Activated CD4-positive, alpha-beta T cell treated with anti-CD3 and anti-CD28 coated beads, Interleukin-2, amount 10 ng/mL, durations not matched to agents 24 days and 14 days (primary cell): Measurements from ENCODE around the gene MKNK1. TPM values are rescaled to one million over a fixed set of nuclear protein-coding genes. Genes with fewer than 3 reads are reported as not detected.

ENCODE experiments used
- DNase-seq: peaks from one replicate; pipeline ENCODE4 v3.0.0; 2022
- H3K27ac Mint-ChIP-seq: one replicate; pipeline ENCODE4 v1.8.0; 2022; ENCODE audit warnings: mild to moderate bottlenecking, mixed read lengths
- H3K27me3 Mint-ChIP-seq: one replicate; pipeline ENCODE4 v1.8.0; 2022; ENCODE audit warnings: mixed read lengths
- H3K36me3 Mint-ChIP-seq: one replicate; pipeline ENCODE4 v1.8.0; 2022; ENCODE audit warnings: low read depth, mild to moderate bottlenecking, mixed read lengths
- H3K4me1 Mint-ChIP-seq: one replicate; pipeline ENCODE4 v1.8.0; 2021; ENCODE audit warnings: mixed read lengths
- H3K4me3 Mint-ChIP-seq: one replicate; pipeline ENCODE4 v1.8.0; 2022; ENCODE audit warnings: mild to moderate bottlenecking, moderate library complexity, mixed read lengths
- H3K9me3 Mint-ChIP-seq: one replicate; pipeline ENCODE4 v1.8.0; 2021; ENCODE audit warnings: mixed read lengths
- intact Hi-C: fragments of 100-400 bp; cut with micrococcal nuclease; formaldehyde crosslinking; loops from one replicate; pipeline ENCODE4 v1.15.1; 2023
- total RNA-seq: library from RNA; stranded (reverse); gene quantifications from 2 replicates; pipeline ENCODE4 v1.2.3, GENCODE V29; 2022

The MKNK1 gene
- total RNA-seq, 1 donor from 2014 or later, result 42.5 TPM

DNA sequence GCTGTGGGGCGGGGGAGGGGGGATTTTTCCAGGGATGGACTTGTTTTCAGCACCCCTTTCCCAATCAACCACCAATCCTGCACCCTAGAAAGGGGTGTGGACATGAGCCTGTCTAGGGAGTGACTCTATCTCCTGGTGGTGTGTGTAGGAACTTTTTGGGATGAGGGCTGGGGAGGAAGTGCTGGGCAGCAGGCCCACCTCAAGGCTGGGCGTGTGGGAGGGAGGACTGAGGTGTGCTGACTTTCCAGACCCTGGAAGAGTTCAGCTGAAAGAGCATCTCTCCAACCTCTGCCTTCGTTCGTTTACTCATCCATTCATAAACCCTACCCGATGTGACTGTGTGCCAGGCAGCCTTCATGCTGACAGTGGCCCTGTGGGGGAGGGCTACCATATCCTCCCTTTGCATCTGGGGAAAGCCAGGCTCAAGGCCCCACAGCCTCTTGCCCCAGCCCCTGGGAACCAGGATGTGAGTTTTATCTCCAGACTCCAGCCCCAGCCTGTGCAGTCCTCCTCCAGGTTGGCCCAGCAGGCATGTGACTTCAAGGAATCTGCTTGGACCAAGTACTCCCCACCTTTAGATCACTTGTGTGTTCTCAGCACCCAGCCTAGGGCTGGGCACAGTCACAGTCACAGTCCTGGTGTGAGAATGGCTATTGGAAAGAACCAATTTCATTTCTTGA, 59.4 kb downstream of the MKNK1 start:
- Mint-ChIP-seq H3K27me3 (peaks cover 53% of the 10 kb centered on the region), H3K27ac (no peak overlapping the region), H3K4me1 (peaks cover 13% of the 10 kb centered on the region), H3K4me3 (no peak overlapping the region), H3K36me3 (no peaks in the 10 kb centered on the region), H3K9me3 (no peaks in the 10 kb centered on the region)
- DNase-seq, result no peak
- intact Hi-C loops, result no loop called here

- peaks cover 53% of the 10 kb centered on the region for H3K27me3 Mint-ChIP-seq
- no peak for DNase-seq
- no peaks in the 10 kb centered on the region for H3K9me3 Mint-ChIP-seq
- no peak overlapping the region for H3K4me3 Mint-ChIP-seq
- intact Hi-C loops, result no loop called here
- no peak overlapping the region for H3K27ac Mint-ChIP-seq
- no peaks in the 10 kb centered on the region for H3K36me3 Mint-ChIP-seq
- peaks cover 8% of the 10 kb centered on the region for H3K4me1 Mint-ChIP-seq
These were observed 60.1 kb downstream of the MKNK1 start for GRCh38 chr1:46543761-46544560.

GRCh38 chr1:46543382-46543760, 60.7 kb downstream of the MKNK1 start:
- Mint-ChIP-seq H3K36me3 (no peaks in the 10 kb centered on the region), H3K9me3 (no peaks in the 10 kb centered on the region), H3K4me1 (peaks cover 8% of the 10 kb centered on the region), H3K4me3 (no peak overlapping the region), H3K27me3 (peaks cover 56% of the 10 kb centered on the region), H3K27ac (no peak overlapping the region)
- intact Hi-C loops, result no loop called here
- DNase-seq, result no peak

DNA sequence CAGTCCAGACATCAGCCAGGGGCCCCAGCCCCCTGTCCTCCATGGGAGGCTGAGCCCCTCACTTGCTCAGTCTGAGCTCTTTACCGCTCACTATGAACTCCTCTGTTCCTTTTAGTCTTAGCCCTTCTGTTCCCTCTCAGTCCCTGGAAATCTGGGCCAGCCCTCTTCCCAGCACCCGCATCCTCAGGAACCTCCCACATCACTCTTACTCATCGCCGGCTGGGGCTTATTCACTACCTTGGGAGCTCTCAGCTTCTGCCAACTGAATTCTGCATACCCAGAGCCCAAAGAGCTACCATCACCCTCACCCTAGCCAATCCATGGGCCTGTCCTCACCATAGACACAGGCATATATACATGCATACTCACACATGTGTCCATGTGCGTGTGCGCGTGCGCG, 64.1 kb downstream of the MKNK1 start:
- H3K36me3 Mint-ChIP-seq, result no peaks in the 10 kb centered on the region
- peaks cover 2% of the 10 kb centered on the region for H3K4me1 Mint-ChIP-seq
- DNase-seq, result no peak
- H3K27ac Mint-ChIP-seq, result no peak overlapping the region
- intact Hi-C loops, result no loop called here
- peaks cover 60% of the 10 kb centered on the region for H3K27me3 Mint-ChIP-seq
- no peaks in the 10 kb centered on the region for H3K9me3 Mint-ChIP-seq
- no peak overlapping the region for H3K4me3 Mint-ChIP-seq

GRCh38 chr1:46538147-46538546, 65.9 kb downstream of the MKNK1 start:
- intact Hi-C loops, result no loop called here
- no peak for DNase-seq
- Mint-ChIP-seq H3K9me3 (no peaks in the 10 kb centered on the region), H3K27me3 (peaks cover 58% of the 10 kb centered on the region), H3K4me3 (no peak overlapping the region), H3K4me1 (peaks cover 3% of the 10 kb centered on the region), H3K27ac (no peak overlapping the region), H3K36me3 (no peaks in the 10 kb centered on the region)

GRCh38 chr1:46537651-46538050, 66.4 kb downstream of the MKNK1 start:
- no peak for DNase-seq
- no peaks in the 10 kb centered on the region for H3K9me3 Mint-ChIP-seq
- H3K4me1 Mint-ChIP-seq, result peaks cover 3% of the 10 kb centered on the region
- no peak overlapping the region for H3K4me3 Mint-ChIP-seq
- no peak overlapping the region for H3K27ac Mint-ChIP-seq
- no peaks in the 10 kb centered on the region for H3K36me3 Mint-ChIP-seq
- H3K27me3 Mint-ChIP-seq, result peaks cover 53% of the 10 kb centered on the region
- intact Hi-C loops, result no loop called here

GRCh38 chr1:46536527-46536926, 67.5 kb downstream of the MKNK1 start:
- Mint-ChIP-seq H3K4me3 (no peak overlapping the region), H3K27ac (no peak overlapping the region), H3K4me1 (peaks cover 5% of the 10 kb centered on the region), H3K9me3 (no peaks in the 10 kb centered on the region), H3K27me3 (peaks cover 45% of the 10 kb centered on the region), H3K36me3 (no peaks in the 10 kb centered on the region)
- intact Hi-C loops, result no loop called here
- DNase-seq, result no peak

DNA sequence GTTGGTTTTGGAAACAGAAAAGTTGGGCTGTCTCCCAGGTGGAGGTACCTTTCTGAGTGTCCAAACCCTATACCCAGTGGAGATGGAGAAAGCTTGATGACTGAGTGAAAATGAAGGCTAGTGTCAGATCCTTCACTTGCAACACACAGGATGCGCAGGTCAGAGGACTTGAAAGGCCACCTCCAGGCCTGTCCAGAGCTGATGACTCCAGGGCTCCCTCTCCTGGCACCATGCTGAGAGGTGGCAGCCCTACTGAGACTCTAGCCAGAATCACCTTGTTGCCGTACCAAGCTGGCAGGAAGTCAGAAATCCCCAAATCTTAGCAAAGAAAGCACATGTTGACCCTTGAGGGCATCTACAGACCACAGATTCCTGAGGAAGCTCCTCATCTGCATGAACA, 69.0 kb downstream of the MKNK1 start:
- H3K27ac Mint-ChIP-seq, result no peak overlapping the region
- intact Hi-C loops, result no loop called here
- DNase-seq, result peak; percentile 72
- no peaks in the 10 kb centered on the region for H3K9me3 Mint-ChIP-seq
- H3K4me3 Mint-ChIP-seq, result no peak overlapping the region
- H3K4me1 Mint-ChIP-seq, result peaks cover 5% of the 10 kb centered on the region
- peaks cover 39% of the 10 kb centered on the region for H3K27me3 Mint-ChIP-seq
- no peaks in the 10 kb centered on the region for H3K36me3 Mint-ChIP-seq

DNA sequence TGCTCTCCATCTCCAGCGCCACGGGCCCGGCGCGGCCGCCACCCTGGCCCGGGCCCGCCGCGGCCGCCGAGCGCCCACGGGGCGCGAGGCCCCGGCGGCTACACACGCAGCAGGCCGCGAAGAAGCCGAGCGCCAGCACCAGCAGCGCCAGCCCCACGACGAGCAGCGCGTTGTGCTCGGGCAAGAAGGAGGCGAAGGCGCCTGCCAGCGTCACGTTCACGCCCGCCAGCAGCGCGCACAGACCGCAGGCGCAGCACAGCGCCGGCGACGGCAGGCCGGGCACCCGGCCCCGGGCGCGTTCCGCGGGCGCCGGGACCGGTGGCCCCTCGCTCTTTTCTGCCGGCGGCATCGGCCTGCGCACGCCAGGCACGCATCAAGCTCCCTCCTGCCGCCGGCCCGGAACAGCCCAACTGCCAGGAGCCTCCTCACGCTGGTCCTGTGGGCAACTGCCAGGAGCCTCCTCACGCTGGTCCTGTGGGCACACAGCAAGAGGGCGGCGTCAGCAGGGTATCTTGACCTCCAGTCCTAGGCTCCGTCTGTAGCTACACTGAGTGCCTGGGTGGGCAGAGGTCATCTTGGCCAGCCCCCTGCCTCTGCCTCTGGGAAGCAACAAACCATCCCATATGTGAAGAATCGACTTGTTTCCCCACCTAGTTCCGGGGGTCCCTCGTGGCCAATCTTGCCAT, 70.7 kb downstream of the MKNK1 start:
- intact Hi-C loops, result loop anchor here (5.0 kb wide), 1 partner anchor 69 kb away; the partner anchor contains the start of gene MKNK1
- Mint-ChIP-seq H3K27me3 (peaks cover 41% of the 10 kb centered on the region), H3K27ac (no peak overlapping the region), H3K36me3 (no peaks in the 10 kb centered on the region), H3K9me3 (no peaks in the 10 kb centered on the region), H3K4me1 (peaks cover 16% of the 10 kb centered on the region), H3K4me3 (peak overlapping the region; percentile 83)
- DNase-seq, result peak; percentile 83

- H3K36me3 Mint-ChIP-seq, result no peaks in the 10 kb centered on the region
- peak overlapping the region; percentile 27 for H3K4me3 Mint-ChIP-seq
- H3K27ac Mint-ChIP-seq, result no peak overlapping the region
- peaks cover 20% of the 10 kb centered on the region for H3K4me1 Mint-ChIP-seq
- peak; percentile 92 for DNase-seq
- no peaks in the 10 kb centered on the region for H3K9me3 Mint-ChIP-seq
- peaks cover 40% of the 10 kb centered on the region for H3K27me3 Mint-ChIP-seq
- intact Hi-C loops, result loop anchor here (1.0 to 5.0 kb wide), 2 partner anchors 70 to 193 kb away; partner anchors contain the start of gene MKNK1
These were observed 71.4 kb downstream of the MKNK1 start for GRCh38 chr1:46532498-46533178.

GRCh38 chr1:46532095-46532494, 72.0 kb downstream of the MKNK1 start:
- intact Hi-C loops, result loop anchor here (1.0 to 5.0 kb wide), 2 partner anchors 70 to 193 kb away; partner anchors contain the start of gene MKNK1
- peaks cover 21% of the 10 kb centered on the region for H3K4me1 Mint-ChIP-seq
- no peaks in the 10 kb centered on the region for H3K9me3 Mint-ChIP-seq
- H3K36me3 Mint-ChIP-seq, result no peaks in the 10 kb centered on the region
- peak overlapping the region; percentile 24 for H3K4me3 Mint-ChIP-seq
- peaks cover 40% of the 10 kb centered on the region for H3K27me3 Mint-ChIP-seq
- H3K27ac Mint-ChIP-seq, result no peak overlapping the region
- no peak for DNase-seq

DNA sequence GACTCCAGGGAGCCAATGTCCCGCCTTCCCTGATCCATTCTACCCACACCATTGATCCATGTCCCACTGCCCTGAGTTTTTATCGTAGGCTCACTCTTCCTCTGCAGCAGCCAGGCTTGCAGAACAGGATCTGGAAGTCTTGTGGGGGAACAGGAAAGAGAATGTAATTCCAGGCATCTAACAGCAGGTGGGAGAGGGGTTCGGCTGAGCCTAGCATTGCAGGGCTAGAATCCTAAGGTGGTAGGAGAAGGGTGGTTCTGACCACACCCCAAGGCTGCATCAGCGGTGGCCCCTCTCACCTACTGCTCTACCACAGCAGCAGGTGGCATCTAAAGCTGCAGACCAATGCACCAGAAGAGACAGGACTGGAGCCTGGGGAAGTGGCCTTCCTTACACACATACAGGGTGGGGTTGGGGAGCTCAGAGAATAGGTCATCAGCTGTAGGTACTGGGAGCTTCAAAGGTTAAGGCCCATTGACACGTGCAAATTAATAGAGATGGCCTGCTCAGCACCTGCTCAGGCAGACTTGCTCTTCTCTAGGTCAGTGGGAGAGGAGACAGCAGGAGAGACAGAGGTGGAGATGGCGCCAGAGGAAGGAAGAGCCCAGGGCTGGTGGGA, 73.2 kb downstream of the MKNK1 start:
- no peak for DNase-seq
- H3K4me3 Mint-ChIP-seq, result no peak overlapping the region
- intact Hi-C loops, result loop anchor here (5.0 kb wide), 1 partner anchor 71 kb away; the partner anchor contains the start of gene MKNK1
- peaks cover 34% of the 10 kb centered on the region for H3K27me3 Mint-ChIP-seq
- H3K4me1 Mint-ChIP-seq, result peaks cover 21% of the 10 kb centered on the region
- H3K9me3 Mint-ChIP-seq, result no peaks in the 10 kb centered on the region
- no peak overlapping the region for H3K27ac Mint-ChIP-seq
- H3K36me3 Mint-ChIP-seq, result no peaks in the 10 kb centered on the region

DNA sequence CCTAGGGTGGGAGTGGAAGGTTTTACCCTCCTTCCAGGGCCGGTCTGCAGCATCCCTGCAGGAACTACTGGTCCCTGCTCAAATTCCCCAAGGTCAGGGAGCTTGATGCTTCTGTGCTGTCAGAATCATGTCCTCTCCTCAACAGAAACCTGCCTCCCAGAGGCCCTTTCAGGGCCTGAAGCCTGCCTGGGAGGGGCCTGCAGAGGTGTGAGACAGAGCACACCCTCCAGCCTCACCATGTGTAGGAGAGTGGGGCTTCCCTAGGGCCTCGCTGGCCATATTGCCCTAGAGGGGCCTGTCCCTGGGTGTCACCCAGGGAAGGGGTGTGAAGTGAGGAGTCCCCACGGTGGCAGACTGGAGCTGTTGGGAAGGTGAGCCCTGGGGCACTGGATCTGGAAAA, 73.8 kb downstream of the MKNK1 start:
- Mint-ChIP-seq H3K4me1 (peaks cover 21% of the 10 kb centered on the region), H3K27ac (no peak overlapping the region), H3K9me3 (no peaks in the 10 kb centered on the region), H3K27me3 (peaks cover 38% of the 10 kb centered on the region), H3K4me3 (no peak overlapping the region), H3K36me3 (no peaks in the 10 kb centered on the region)
- DNase-seq, result no peak
- intact Hi-C loops, result loop anchor here (5.0 kb wide), 1 partner anchor 72 kb away; the partner anchor contains the start of gene MKNK1
